Liver (tissue), 3 donors: ENCODE results near the gene CDC37L1.

ENCODE experiments used
- EGR1 ChIP-seq, 2 donors: IDR thresholded peaks; 2 replicates each; pipeline ENCODE4 v1.6.1; 2016 to 2018; ENCODE audit warnings: antibody characterized with exemption in 2 of 2, low read depth in 2 of 2
- FOXA2 ChIP-seq: IDR thresholded peaks from 2 replicates; pipeline ENCODE4 v1.6.1; 2016; ENCODE audit warnings: antibody characterized with exemption
- GABPA ChIP-seq, 2 donors: IDR thresholded peaks in 1 of 2; conservative IDR thresholded peaks in 1 of 2; 2 replicates each; pipeline ENCODE4 v1.6.1; 2016; ENCODE audit warnings: antibody characterized with exemption in 2 of 2, mild to moderate bottlenecking in 1 of 2, moderate library complexity in 1 of 2
- HNF4G ChIP-seq: IDR thresholded peaks from 2 replicates; pipeline ENCODE4 v1.6.1; 2016; ENCODE audit warnings: antibody characterized with exemption
- JUND ChIP-seq, 2 donors: IDR thresholded peaks; 2 replicates each; pipeline ENCODE4 v1.6.1; 2016; ENCODE audit warnings: antibody characterized with exemption in 2 of 2
- NR2F2 ChIP-seq: IDR thresholded peaks from 2 replicates; pipeline ENCODE4 v1.6.1; 2016; ENCODE audit warnings: antibody characterized with exemption
- RAD21 ChIP-seq, 2 donors: IDR thresholded peaks; 2 replicates each; pipeline ENCODE4 v1.6.1; 2016; ENCODE audit warnings: antibody characterized with exemption in 2 of 2, mild to moderate bottlenecking in 2 of 2
- SP1 ChIP-seq: IDR thresholded peaks from 2 replicates; pipeline ENCODE4 v1.6.1; 2018; ENCODE audit warnings: antibody characterized with exemption, mild to moderate bottlenecking
- YY1 ChIP-seq: IDR thresholded peaks from 2 replicates; pipeline ENCODE4 v1.6.1; 2016; ENCODE audit warnings: antibody characterized with exemption, mild to moderate bottlenecking
- TF ChIP-seq, protein P1 (sequence below): IDR thresholded peaks from 2 replicates; pipeline ENCODE4 v1.6.1; 2016; ENCODE audit warnings: antibody characterized with exemption
- TF ChIP-seq, protein P2 (sequence below): IDR thresholded peaks from 2 replicates; pipeline ENCODE4 v1.6.1; 2016; ENCODE audit warnings: antibody characterized with exemption, mild to moderate bottlenecking
- TF ChIP-seq, protein P3 (sequence below): fragments of 150-350 bp; IDR thresholded peaks from 2 replicates; pipeline ENCODE4 v1.5.1; 2017; ENCODE audit warnings: improper control_type of control experiment, low read depth, low read length; ENCODE audit not compliant: missing input control
- TF ChIP-seq, protein P4 (sequence below): IDR thresholded peaks from 2 replicates; pipeline ENCODE4 v1.6.1; 2016; ENCODE audit warnings: antibody characterized with exemption
- TF ChIP-seq, protein P5 (sequence below): IDR thresholded peaks from 2 replicates; pipeline ENCODE4 v1.6.1; 2016; ENCODE audit warnings: antibody characterized with exemption
- donor health status: healthy.
- donor health status: healthy.

DNA sequence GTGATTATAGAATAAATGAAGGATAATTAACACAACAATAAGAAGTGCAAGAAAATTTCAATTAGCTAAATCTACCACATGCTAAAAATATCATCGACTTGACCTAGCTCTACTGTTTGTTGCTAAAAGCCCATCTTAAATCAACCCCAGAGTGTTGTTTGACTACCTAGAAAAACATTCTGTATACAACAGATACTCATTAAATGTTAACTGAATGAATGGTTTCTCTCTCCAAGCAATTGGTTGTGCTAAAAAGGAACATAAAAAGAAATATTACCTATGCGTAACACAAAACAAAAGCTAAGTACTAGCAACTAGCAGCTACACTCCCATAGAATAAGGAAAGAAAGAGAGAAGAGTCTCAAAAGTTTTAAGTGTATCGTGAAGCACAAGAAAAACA is 22.7 kb upstream of the CDC37L1 start:
- TF ChIP-seq, protein P1, sequence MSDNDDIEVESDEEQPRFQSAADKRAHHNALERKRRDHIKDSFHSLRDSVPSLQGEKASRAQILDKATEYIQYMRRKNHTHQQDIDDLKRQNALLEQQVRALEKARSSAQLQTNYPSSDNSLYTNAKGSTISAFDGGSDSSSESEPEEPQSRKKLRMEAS = no peak
- TF ChIP-seq JUND (IDR thresholded peaks at IDR 0.05) = no peak
- TF ChIP-seq, protein P2, sequence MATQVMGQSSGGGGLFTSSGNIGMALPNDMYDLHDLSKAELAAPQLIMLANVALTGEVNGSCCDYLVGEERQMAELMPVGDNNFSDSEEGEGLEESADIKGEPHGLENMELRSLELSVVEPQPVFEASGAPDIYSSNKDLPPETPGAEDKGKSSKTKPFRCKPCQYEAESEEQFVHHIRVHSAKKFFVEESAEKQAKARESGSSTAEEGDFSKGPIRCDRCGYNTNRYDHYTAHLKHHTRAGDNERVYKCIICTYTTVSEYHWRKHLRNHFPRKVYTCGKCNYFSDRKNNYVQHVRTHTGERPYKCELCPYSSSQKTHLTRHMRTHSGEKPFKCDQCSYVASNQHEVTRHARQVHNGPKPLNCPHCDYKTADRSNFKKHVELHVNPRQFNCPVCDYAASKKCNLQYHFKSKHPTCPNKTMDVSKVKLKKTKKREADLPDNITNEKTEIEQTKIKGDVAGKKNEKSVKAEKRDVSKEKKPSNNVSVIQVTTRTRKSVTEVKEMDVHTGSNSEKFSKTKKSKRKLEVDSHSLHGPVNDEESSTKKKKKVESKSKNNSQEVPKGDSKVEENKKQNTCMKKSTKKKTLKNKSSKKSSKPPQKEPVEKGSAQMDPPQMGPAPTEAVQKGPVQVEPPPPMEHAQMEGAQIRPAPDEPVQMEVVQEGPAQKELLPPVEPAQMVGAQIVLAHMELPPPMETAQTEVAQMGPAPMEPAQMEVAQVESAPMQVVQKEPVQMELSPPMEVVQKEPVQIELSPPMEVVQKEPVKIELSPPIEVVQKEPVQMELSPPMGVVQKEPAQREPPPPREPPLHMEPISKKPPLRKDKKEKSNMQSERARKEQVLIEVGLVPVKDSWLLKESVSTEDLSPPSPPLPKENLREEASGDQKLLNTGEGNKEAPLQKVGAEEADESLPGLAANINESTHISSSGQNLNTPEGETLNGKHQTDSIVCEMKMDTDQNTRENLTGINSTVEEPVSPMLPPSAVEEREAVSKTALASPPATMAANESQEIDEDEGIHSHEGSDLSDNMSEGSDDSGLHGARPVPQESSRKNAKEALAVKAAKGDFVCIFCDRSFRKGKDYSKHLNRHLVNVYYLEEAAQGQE = no peak
- TF ChIP-seq, protein P3, sequence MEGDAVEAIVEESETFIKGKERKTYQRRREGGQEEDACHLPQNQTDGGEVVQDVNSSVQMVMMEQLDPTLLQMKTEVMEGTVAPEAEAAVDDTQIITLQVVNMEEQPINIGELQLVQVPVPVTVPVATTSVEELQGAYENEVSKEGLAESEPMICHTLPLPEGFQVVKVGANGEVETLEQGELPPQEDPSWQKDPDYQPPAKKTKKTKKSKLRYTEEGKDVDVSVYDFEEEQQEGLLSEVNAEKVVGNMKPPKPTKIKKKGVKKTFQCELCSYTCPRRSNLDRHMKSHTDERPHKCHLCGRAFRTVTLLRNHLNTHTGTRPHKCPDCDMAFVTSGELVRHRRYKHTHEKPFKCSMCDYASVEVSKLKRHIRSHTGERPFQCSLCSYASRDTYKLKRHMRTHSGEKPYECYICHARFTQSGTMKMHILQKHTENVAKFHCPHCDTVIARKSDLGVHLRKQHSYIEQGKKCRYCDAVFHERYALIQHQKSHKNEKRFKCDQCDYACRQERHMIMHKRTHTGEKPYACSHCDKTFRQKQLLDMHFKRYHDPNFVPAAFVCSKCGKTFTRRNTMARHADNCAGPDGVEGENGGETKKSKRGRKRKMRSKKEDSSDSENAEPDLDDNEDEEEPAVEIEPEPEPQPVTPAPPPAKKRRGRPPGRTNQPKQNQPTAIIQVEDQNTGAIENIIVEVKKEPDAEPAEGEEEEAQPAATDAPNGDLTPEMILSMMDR = no peak
- TF ChIP-seq RAD21 (IDR thresholded peaks at IDR 0.05) = no peak
- no peak for TF ChIP-seq HNF4G
- no peak for TF ChIP-seq EGR1 (IDR thresholded peaks at IDR 0.05; ENCODE audit: low read depth in 2 of 2)
- TF ChIP-seq SP1 = no peak
- TF ChIP-seq YY1 = no peak
- TF ChIP-seq, protein P4, sequence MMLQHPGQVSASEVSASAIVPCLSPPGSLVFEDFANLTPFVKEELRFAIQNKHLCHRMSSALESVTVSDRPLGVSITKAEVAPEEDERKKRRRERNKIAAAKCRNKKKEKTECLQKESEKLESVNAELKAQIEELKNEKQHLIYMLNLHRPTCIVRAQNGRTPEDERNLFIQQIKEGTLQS = no peak
- TF ChIP-seq FOXA2 = no peak
- TF ChIP-seq NR2F2 = no peak
- TF ChIP-seq, protein P5, sequence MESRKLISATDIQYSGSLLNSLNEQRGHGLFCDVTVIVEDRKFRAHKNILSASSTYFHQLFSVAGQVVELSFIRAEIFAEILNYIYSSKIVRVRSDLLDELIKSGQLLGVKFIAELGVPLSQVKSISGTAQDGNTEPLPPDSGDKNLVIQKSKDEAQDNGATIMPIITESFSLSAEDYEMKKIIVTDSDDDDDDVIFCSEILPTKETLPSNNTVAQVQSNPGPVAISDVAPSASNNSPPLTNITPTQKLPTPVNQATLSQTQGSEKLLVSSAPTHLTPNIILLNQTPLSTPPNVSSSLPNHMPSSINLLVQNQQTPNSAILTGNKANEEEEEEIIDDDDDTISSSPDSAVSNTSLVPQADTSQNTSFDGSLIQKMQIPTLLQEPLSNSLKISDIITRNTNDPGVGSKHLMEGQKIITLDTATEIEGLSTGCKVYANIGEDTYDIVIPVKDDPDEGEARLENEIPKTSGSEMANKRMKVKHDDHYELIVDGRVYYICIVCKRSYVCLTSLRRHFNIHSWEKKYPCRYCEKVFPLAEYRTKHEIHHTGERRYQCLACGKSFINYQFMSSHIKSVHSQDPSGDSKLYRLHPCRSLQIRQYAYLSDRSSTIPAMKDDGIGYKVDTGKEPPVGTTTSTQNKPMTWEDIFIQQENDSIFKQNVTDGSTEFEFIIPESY = no peak
- no peak for TF ChIP-seq GABPA (IDR thresholded peaks at IDR 0.05 in 1 of 2, conservative IDR thresholded peaks at IDR 0.05 in 1 of 2)
